Renal cortex interstitium (tissue), 11 donors: ENCODE measurements around the gene ITPR1. TPM values are rescaled to one million over a fixed set of nuclear protein-coding genes. Genes with fewer than 3 reads are reported as not detected.

Experiments
- DNase-seq, 11 donors: peaks; one replicate each; pipeline ENCODE4 v3.0.0-alpha.2; 2013; ENCODE audit warnings: low read depth in 9 of 11, low spot score in 4 of 11; ENCODE audit errors: extremely low read depth in 1 of 11
- polyA plus RNA-seq, 3 donors: library from polyadenylated mRNA; unstranded; fragments of 120-200 nt; gene quantifications; one replicate each; pipeline ENCODE4 v1.2.1, GENCODE V29; 2013; ENCODE audit not compliant: insufficient read length in 3 of 3

Gene ITPR1
- polyA plus RNA-seq, 3 donors: 51.9 to 63.3 (median 56.4) TPM

DNA sequence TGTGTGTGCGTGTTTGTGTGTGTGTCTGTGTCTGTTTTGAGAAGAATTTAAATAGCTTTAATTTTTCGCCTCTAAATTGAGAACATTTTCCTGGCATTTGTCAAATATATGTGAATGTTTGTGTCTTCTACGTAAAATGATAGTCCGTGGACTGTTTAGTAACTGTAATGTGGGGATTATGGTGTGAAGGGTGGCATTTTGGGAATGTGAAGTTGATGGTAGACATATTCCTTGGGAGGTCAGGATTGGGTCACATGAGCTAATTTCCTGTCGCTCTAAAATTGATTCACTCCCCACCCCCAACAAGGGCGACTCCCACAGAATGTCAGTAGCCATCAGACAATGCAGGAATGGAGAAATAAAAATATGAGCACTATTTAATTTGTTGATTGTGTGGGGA is 107.3 kb downstream of the ITPR1 start:
- no peak for DNase-seq

DNA sequence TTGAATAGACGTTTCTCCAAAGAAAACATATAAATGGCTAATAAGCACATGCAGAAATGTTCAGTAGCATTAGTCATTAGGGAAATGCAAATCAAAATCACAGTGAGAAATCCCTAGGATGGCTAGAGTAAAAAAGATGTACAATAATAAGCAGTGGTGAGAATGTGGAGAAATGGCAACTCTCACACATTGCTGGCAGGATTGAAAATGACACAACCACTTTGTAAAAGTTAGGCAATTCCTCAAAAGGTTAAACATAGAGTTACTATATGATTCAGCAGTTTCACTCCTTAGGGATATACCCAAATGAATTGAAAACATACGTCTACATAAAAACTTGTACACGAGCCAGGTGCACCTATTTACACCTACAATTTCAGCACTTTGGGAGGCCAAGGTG is 108.7 kb downstream of the ITPR1 start:
- DNase-seq: no peak

DNA sequence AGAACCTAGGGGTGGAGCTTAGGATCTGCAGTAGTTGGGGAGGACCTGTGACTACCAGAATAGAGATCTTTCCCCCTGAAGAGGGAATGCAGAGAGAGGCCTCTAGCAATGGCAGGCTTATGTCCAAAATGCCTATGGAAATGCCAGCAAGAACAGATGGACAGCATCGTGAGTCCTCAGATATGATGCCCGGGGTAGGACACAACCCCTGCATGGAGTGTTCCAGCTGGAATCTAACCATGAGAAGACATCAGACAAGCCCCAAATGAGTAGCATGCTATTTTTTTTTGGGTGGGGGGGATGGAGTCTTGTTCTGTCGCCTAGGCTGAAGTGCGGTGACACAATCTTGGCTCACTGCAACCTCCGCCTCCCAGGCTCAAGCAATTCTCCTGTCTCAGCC is 111.5 kb downstream of the ITPR1 start:
- no peak for DNase-seq

DNA sequence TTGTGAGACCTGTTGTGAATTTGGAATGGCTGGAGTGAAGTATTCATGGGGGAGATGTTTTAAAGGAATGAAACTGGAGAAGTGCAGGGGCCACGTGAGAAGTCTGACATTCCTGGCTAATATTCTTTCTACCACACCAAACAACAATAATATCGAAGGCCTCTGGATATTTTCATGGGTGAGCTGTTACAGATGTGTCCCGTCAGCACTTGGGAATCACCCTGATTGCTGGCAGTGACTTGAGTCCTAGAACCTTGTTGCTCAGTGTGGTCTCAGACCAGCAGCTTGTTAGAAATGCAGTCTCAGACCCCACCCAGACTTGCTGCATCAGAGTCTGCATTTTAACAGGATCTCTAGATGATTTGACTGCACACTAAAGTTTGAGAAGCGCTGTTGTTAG is 113.8 kb downstream of the ITPR1 start:
- DNase-seq: no peak

GRCh38 chr3:4613366-4613765 is 120.2 kb downstream of the ITPR1 start:
- DNase-seq: no peak

GRCh38 chr3:4614070-4614469 is 120.9 kb downstream of the ITPR1 start:
- no peak for DNase-seq

GRCh38 chr3:4614927-4615326 is 121.8 kb downstream of the ITPR1 start:
- DNase-seq: no peak

DNA sequence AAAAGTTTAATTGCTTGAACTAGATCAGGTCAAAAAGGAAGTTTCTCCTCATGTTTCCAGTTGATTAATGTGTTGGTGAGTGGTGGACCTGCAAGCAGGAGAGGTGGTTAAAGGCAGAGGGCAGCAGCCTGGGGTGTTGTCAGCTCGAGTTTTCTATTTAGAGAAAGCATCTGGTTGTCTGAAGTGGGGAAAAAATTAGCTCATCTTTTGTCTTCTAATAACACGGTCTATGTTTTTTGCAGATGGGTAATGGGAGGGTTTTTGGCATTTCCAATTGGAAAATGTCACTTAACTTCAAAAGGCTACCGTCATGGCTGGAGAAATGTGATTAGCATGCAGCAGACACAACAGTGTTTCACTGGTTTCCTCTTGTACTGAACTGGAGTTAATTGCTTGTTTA is 122.6 kb downstream of the ITPR1 start:
- no peak for DNase-seq

GRCh38 chr3:4623421-4623999 is 130.4 kb downstream of the ITPR1 start:
- DNase-seq: no peak

DNA sequence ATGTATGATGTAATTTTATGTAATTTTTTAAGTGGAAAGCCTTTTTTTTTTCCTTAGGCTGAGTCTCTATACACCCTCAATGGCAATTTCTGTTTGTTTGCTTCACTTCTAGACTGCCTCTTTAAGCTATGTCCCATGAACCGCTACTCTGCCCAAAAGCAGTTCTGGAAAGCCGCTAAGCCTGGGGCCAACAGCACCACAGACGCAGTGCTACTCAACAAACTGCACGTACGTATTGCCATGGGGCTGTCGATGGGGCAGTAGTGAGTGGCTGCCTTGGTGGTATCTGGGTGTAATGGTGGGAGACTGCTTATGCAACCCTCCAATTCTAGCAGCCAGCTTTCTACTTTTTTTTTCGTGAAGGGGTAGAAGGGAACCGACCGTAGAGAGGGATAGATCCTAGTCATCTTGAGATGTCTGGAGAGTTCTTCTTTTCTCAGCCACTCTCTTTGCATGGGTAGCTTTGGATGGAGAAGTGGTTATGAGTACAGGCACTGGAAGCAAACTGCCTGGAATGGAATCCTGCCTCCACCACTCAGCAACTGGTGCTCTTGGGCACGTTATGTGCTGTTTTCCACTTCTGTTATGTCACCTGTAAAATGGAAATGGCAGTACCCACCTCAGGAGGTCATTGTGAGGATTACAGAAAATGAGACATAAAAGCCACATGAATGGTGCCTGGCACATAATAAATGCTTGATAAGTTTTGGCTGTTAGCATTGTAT is 134.7 kb downstream of the ITPR1 start:
- DNase-seq: no peak

DNA sequence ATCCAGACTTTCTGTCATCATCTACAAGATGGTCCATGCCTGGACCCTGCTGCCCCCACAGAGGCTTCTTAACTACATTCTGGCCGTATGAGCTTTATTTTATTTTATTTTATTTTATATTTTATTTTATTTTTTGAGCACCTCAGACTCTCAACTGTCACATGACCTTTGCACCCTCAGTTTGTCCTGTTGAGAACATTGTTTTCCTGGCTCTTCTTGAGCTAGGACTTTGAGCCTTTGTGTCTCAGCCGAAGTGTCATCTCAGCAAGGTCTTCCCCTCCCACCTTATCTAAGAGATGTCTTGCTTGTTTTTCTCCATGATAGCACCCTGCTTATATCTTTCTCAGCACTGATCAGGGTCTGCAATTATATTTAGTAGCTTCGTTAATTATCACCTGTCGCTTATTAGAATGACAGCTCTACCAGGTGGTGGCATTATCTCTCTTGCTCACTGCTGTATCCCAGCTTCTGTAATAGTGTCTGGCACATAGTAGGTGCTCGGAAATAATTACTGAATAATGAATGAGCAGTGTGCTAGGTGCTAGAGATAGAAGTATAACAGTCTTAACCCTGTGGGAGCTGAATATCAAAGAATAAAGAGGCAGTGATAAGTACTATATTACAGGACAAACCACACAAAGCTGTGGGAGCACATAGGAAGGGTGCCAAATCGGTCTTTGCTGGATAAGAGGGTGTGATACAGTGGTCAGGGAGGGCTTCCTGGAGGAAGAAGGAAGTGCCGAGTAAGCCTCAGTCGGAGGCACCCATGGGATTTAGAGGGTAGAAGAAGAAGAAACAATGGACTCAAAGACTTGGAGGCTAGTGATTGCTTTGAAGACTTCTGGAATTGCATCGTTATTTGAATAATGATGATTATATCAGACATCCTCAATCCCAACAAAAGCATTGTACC is 136.2 kb downstream of the ITPR1 start:
- no peak for DNase-seq

DNA sequence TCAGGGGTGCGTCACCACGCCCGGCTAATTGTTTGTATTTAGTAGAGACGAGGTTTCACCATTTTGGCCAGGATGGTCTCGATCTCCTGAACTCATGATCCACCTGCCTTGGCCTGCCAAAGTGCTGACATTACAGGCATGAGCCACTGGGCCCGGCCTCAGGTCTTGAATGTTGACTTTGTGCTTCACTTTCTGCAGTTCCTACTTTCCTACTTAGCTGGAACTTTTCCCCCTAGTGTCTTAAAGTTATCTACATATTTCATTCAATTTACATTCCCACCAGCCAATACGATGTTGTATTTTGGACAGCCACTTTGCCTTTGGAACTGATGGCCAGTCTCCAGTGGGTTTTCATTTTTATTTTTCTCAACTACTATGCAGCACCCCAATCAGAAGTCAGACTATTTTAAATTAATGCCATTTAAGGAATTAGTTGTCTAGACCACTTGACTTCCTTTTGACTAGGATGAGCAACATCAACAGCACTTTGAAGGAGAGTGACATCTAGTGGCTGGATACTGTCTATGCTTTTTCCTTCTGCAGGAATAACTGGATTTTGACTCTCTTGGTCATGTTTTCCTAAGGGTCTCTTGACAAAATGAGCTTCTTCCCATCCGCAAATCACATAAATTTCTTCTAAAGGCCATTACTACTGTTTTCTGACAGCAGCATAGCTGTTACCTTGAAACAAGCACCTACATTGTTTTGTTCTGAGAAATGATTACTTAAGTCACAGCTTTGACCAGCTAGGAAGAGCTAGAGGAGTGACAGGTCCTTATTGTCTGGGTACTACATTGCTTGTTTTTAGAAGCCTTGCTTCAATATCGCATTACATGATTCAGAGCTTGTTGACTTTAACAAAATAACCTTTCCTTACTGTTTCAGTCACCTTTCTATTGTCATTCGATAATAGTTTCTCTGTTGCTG is 140.2 kb downstream of the ITPR1 start:
- peak; percentile 29 to 67 (median 52) for DNase-seq

DNA sequence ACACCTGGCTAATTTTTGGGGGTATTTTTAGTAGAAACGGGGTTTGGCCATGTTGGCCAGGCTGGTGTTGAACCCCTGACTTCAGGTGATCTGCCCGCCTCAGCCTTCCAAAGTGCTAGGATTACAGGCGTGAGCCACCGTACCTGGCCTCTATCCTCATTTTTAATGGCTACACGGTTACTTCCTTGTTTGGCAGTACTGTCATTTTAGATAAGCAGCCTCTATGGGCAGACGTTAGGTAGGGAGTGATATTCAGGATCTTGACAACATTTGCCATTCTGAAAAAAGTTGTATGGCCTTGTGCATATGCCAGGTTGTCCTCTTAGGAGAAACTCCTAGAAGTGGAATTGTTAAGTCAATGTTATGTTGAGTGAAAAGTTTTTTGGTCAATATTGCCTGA is 141.7 kb downstream of the ITPR1 start:
- no peak for DNase-seq

GRCh38 chr3:4637265-4637664 is 144.1 kb downstream of the ITPR1 start:
- no peak for DNase-seq

- no peak for DNase-seq
Observed at GRCh38 chr3:4641863-4642563, 148.9 kb downstream of the ITPR1 start.

DNA sequence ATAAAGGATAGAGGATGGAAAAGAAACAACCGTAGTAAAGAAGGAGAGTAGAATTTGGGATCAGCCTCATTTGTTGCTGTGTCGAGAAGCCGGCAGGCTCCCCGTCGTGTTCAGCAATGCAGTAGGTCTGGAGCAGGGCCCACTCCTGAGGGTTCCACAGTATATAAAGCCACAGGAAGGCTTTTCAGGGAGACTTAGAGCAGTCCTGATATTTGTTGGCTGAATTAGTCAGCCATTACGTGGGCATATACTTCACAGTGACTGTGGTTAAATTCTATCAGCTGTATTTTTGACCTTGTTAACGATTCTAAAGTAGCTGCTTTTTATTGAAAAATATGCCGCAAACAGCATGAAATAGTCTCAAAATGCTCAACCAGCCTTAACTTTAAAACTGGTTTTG is 149.5 kb downstream of the ITPR1 start:
- no peak for DNase-seq

DNA sequence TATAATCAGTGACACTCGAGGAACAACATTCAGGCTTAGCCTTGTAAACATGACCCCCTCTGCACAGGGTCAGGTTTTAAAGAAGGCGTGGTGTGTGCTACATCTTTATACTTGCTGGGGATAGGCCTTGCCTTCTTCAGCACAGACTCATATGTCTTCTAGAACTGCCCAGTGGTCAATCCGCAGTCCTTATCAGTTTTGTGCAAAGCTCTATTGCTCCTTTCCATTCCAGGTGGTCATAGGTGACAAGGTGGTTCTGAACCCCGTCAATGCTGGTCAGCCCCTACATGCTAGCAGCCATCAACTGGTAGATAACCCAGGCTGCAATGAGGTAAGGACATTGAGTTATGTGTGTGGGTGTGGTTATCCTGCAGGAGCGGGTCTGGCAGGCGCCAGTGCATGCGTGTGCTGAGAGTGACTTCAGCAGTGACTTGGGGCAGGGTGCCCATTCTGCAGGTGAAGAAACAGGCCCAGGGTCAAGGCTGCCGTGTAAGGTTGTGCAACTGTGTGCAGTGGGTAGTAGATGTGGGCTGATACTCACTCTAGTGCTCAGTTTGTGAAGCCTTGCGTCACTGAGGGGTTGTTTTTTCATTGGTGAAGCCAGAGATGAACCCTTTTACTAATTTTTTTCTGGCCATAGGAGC is 150.9 kb downstream of the ITPR1 start:
- DNase-seq: no peak

GRCh38 chr3:4644951-4645350 is 151.8 kb downstream of the ITPR1 start:
- no peak for DNase-seq
